Skeletal muscle tissue (tissue), 4 donors: Measurements from ENCODE around the gene ADGRB3. TPM values are rescaled to one million over a fixed set of nuclear protein-coding genes. Genes with fewer than 3 reads are reported as not detected.

ENCODE experiments used
- H3K27ac ChIP-seq: one replicate; pipeline ENCODE4 v1.7.0; 2013; ENCODE audit warnings: mild to moderate bottlenecking, low read depth, low read length, inconsistent platforms
- H3K27me3 ChIP-seq, 3 donors: one replicate each; pipeline ENCODE4 v1.7.0; 2013; ENCODE audit warnings: low read length in 3 of 3; ENCODE audit not compliant: control insufficient read depth in 3 of 3, insufficient read depth in 3 of 3
- H3K36me3 ChIP-seq, 3 donors: one replicate each; pipeline ENCODE4 v1.7.0; 2013; ENCODE audit warnings: low read length in 3 of 3; ENCODE audit not compliant: control insufficient read depth in 3 of 3, insufficient read depth in 3 of 3
- H3K4me1 ChIP-seq, 3 donors: one replicate each; pipeline ENCODE4 v1.7.0; 2013; ENCODE audit warnings: low read length in 3 of 3, mild to moderate bottlenecking in 3 of 3; ENCODE audit not compliant: control insufficient read depth in 3 of 3, insufficient read depth in 3 of 3
- H3K4me3 ChIP-seq, 3 donors: one replicate each; pipeline ENCODE4 v1.7.0; 2013; ENCODE audit warnings: low read length in 3 of 3
- H3K9ac ChIP-seq, 3 donors: one replicate each; pipeline ENCODE4 v1.7.0; 2013; ENCODE audit warnings: low read length in 3 of 3, mild to moderate bottlenecking in 3 of 3, moderate library complexity in 2 of 3, low read depth in 1 of 3
- H3K9me3 ChIP-seq, 3 donors: one replicate each; pipeline ENCODE4 v1.7.0; 2013; ENCODE audit warnings: low read length in 3 of 3; ENCODE audit not compliant: control insufficient read depth in 3 of 3
- total RNA-seq: library from RNA; depleted of rRNA; stranded (reverse); fragments of >200 nt; gene quantifications from one replicate; pipeline ENCODE4 v1.2.3, GENCODE V29; 2014
- donor health status: Osteomylitis.

Gene ADGRB3
- total RNA-seq, 1 donor from 2014 or later: 3.1 TPM

GRCh38 chr6:69138893-69139494, 503.9 kb downstream of the ADGRB3 start:
- no peaks in the 10 kb centered on the region for H3K9me3 ChIP-seq
- H3K4me1 ChIP-seq: no peaks in the 10 kb centered on the region
- no peaks in the 10 kb centered on the region for H3K27me3 ChIP-seq
- no peak overlapping the region for H3K9ac ChIP-seq
- no peak overlapping the region for H3K4me3 ChIP-seq
- no peak overlapping the region for H3K27ac ChIP-seq
- H3K36me3 ChIP-seq: no peaks in the 10 kb centered on the region

DNA sequence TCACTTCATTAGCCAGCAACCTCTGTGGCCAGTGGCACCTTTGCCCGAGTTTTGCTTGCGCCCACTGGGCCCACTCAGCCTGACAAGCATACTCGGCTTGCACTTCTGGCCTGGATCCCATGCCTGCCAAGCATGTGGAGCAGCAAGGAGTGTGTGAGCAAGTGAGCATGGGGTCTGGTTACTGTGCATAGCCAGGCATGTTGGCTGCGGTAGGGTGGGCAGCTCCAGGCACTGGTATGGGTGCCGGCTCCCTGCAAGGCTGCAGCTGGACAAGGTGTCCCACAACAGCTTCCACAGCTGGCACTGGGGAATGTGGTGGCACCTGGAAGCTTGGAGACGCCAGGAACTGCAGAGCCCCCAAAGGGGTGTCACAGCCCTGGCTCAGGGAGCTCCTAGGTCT, 510.0 kb downstream of the ADGRB3 start:
- Histone ChIP-seq H3K27ac (no peak overlapping the region), H3K36me3 (no peaks in the 10 kb centered on the region), H3K9me3 (no peaks in the 10 kb centered on the region), H3K4me1 (no peaks in the 10 kb centered on the region), H3K27me3 (no peaks in the 10 kb centered on the region), H3K9ac (no peak overlapping the region), H3K4me3 (no peak overlapping the region)

- H3K4me3 ChIP-seq: no peak overlapping the region
- H3K9ac ChIP-seq: no peak overlapping the region
- no peaks in the 10 kb centered on the region for H3K4me1 ChIP-seq
- no peaks in the 10 kb centered on the region for H3K27me3 ChIP-seq
- no peaks in the 10 kb centered on the region for H3K36me3 ChIP-seq
- H3K27ac ChIP-seq: no peak overlapping the region
- H3K9me3 ChIP-seq: no peaks in the 10 kb centered on the region
Measured at GRCh38 chr6:69146385-69146784, 511.3 kb downstream of the ADGRB3 start.

GRCh38 chr6:69155467-69155866, 520.4 kb downstream of the ADGRB3 start:
- Histone ChIP-seq H3K36me3 (no peaks in the 10 kb centered on the region), H3K4me3 (no peak overlapping the region), H3K4me1 (no peaks in the 10 kb centered on the region), H3K27me3 (no peaks in the 10 kb centered on the region), H3K9ac (no peak overlapping the region), H3K27ac (no peak overlapping the region), H3K9me3 (no peaks in the 10 kb centered on the region)

- Histone ChIP-seq H3K27me3 (no peaks in the 10 kb centered on the region), H3K4me1 (no peaks in the 10 kb centered on the region), H3K27ac (no peak overlapping the region)
Measured at GRCh38 chr6:69162811-69163210, 527.7 kb downstream of the ADGRB3 start.

DNA sequence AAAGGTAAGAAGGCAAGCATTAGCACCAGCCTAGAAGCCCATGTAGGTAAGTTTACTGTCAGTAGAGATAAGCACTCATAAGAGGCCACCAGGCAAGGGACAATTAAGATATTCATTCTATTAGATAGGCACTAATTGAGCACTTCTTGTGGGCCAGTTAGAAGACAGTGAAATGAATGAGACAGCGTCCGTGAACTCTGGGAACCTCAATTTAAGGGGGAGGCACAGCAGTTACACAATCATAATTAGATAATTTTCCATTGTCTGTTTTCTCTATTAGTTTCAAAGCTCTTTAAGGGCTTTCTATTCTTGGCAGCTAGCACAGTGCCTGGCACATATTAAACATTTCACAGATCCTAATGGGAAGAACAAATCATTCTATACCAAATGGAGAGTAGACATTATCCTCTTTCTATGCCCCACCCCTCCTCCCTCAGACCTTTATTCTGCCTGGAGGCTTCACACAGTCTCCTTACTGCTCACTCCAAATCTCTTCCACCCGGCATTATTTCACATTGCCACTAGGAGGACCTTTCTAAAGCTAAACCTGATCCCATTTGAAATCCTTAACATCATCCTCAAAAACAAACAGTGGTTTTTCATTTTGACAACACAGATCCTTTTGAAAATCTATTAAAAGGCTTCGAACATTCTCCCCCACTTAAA, 529.6 kb downstream of the ADGRB3 start:
- Histone ChIP-seq H3K9ac (no peak overlapping the region), H3K27ac (no peak overlapping the region), H3K4me1 (no peaks in the 10 kb centered on the region), H3K36me3 (no peaks in the 10 kb centered on the region), H3K27me3 (no peaks in the 10 kb centered on the region), H3K9me3 (peaks cover 0 to 3% (median 0%) of the 10 kb centered on the region in 3 donors), H3K4me3 (no peak overlapping the region)

More at GRCh38 chr6:69162811-69163210, 527.7 kb downstream of the ADGRB3 start:
- Histone ChIP-seq H3K9ac (no peak overlapping the region), H3K9me3 (peaks cover 0 to 3% (median 0%) of the 10 kb centered on the region in 3 donors), H3K4me3 (no peak overlapping the region), H3K36me3 (no peaks in the 10 kb centered on the region)

- no peaks in the 10 kb centered on the region for H3K4me1 ChIP-seq
Measured at GRCh38 chr6:69179681-69180080, 544.6 kb downstream of the ADGRB3 start.

DNA sequence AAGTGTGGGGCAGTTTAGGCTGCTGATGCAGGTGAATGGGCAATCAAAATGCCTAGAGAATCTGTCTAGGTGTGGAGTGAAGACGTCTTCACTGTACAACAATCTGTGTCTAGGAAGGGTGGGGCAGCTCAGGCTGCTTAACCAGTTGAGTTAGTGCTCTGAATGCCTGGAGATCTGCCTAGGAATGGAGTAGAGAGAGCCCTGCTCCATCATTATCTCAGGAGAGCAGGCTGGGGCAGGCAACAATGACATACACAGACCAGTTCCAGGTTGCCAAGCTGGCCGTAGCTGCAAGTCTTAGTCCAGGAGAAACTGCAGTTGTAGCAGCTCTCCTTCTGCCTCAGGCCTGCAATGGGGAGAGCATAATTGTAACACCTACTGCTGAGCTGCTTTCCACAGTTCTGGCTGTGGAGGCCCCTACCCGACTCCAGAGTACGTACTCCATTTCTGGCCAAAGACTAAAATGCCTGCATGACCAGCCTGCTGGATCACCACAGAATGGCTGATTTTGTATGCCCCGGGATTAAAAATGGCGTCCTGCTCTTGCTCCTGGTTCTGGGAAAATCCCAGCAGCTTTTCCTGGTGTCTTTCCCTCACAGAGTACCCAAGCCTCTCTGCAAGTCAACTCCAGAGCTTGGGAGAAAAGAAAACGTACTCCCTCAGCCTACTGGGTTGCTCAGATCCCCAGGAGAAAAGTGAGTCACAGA, 545.4 kb downstream of the ADGRB3 start:
- Histone ChIP-seq H3K4me3 (no peak overlapping the region), H3K27me3 (no peaks in the 10 kb centered on the region), H3K4me1 (no peaks in the 10 kb centered on the region), H3K9ac (no peak overlapping the region), H3K27ac (no peak overlapping the region), H3K36me3 (no peaks in the 10 kb centered on the region), H3K9me3 (no peaks in the 10 kb centered on the region)

More at GRCh38 chr6:69179681-69180080, 544.6 kb downstream of the ADGRB3 start:
- no peaks in the 10 kb centered on the region for H3K36me3 ChIP-seq
- H3K9ac ChIP-seq: no peak overlapping the region
- H3K27me3 ChIP-seq: no peaks in the 10 kb centered on the region
- no peaks in the 10 kb centered on the region for H3K9me3 ChIP-seq
- no peak overlapping the region for H3K4me3 ChIP-seq
- H3K27ac ChIP-seq: no peak overlapping the region

DNA sequence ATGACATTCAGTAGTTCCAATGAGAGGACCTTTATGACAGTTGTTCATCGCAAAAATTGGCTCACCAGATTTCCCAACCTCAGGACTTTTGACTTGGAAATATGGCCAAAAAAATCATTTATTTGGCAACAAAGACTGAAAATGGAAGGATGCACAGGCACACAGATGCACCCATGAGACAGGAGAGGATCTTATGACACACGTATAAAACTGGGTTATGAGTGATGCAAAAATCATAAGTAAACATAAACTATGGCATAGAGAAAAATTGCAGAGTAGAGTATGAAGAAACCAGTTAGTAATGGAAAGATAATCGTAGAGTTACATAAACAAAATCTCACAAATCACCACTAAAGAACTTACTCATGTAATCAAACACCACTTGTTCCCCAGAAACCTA, 546.9 kb downstream of the ADGRB3 start:
- no peaks in the 10 kb centered on the region for H3K9me3 ChIP-seq
- no peaks in the 10 kb centered on the region for H3K27me3 ChIP-seq
- H3K36me3 ChIP-seq: no peaks in the 10 kb centered on the region
- no peaks in the 10 kb centered on the region for H3K4me1 ChIP-seq
- no peak overlapping the region for H3K9ac ChIP-seq
- H3K27ac ChIP-seq: no peak overlapping the region
- no peak overlapping the region for H3K4me3 ChIP-seq

DNA sequence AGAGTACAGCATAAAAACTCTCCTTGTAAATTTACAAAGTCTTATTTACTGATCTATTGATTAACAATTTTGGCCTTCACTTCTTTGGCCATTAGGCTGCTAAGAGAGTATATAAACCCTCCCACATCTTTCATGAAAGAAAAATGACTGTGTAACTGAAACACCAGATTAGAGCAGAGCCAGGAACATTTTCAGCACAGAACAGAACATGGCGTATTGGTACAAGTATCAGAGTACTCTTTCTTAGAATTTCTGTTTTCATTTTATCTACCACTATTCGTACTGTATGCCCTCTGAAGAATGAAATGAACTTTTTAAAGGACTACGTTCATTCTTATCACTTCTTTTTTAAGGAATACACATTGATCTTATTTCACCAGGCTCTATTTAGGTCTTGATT, 550.2 kb downstream of the ADGRB3 start:
- no peak overlapping the region for H3K27ac ChIP-seq
- no peaks in the 10 kb centered on the region for H3K27me3 ChIP-seq
- no peaks in the 10 kb centered on the region for H3K9me3 ChIP-seq
- no peaks in the 10 kb centered on the region for H3K4me1 ChIP-seq
- no peak overlapping the region for H3K4me3 ChIP-seq
- H3K36me3 ChIP-seq: no peaks in the 10 kb centered on the region
- no peak overlapping the region for H3K9ac ChIP-seq
